Neural progenitor cell (in vitro differentiated cells): ENCODE measurements around the gene STEAP1. TPM values are rescaled to one million over a fixed set of nuclear protein-coding genes. Genes with fewer than 3 reads are reported as not detected.
"Not testable (repeated sequence)": the region's sequence is repeated elsewhere in the genome, so short reads cannot be mapped to it uniquely, and the experiment has no call there.

ENCODE experiments used
- DNase-seq: peaks from one replicate; pipeline ENCODE4 v3.0.0-alpha.2; 2016; ENCODE audit warnings: low spot score
- H2AFZ ChIP-seq: fragments of 200-600 bp; sonication (generic); replicated peaks from 2 replicates; pipeline ENCODE4 v1.6.1; 2016; ENCODE audit warnings: antibody characterized with exemption
- H3F3A ChIP-seq: fragments of 200-600 bp; sonication (generic); 2 replicates; pipeline ENCODE4 v1.6.1; 2016; ENCODE audit warnings: antibody characterized with exemption, low read depth
- H3K27ac ChIP-seq: fragments of 200-600 bp; sonication (generic); 2 replicates; pipeline ENCODE4 v1.5.1; 2016; ENCODE audit warnings: mild to moderate bottlenecking
- H3K27me3 ChIP-seq: fragments of 200-600 bp; sonication (generic); 2 replicates; pipeline ENCODE4 v1.6.1; 2016; ENCODE audit warnings: mild to moderate bottlenecking, moderate library complexity
- H3K36me3 ChIP-seq: fragments of 200-600 bp; sonication (generic); 2 replicates; pipeline ENCODE4 v1.5.1; 2016
- H3K4me1 ChIP-seq: fragments of 200-600 bp; sonication (generic); 2 replicates; pipeline ENCODE4 v1.6.1; 2016; ENCODE audit warnings: mixed run types
- H3K4me2 ChIP-seq: fragments of 200-600 bp; sonication (generic); 2 replicates; pipeline ENCODE4 v1.6.1; 2016
- H3K4me3 ChIP-seq: fragments of 200-600 bp; sonication (generic); 2 replicates; pipeline ENCODE4 v1.5.1; 2016
- H3K79me2 ChIP-seq: fragments of 200-600 bp; sonication (generic); 2 replicates; pipeline ENCODE4 v1.6.1; 2016; ENCODE audit warnings: low read depth
- H3K9ac ChIP-seq: fragments of 200-600 bp; sonication (generic); 2 replicates; pipeline ENCODE4 v1.6.1; 2016
- H3K9me3 ChIP-seq: fragments of 200-600 bp; sonication (generic); 2 replicates; pipeline ENCODE4 v1.5.1; 2016; ENCODE audit warnings: low read depth
- H4K20me1 ChIP-seq: fragments of 200-600 bp; sonication (generic); 2 replicates; pipeline ENCODE4 v1.6.1; 2016; ENCODE audit warnings: low read depth
- H3K27ac Mint-ChIP-seq: 3 replicates; pipeline ENCODE4 v1.8.0; 2021; ENCODE audit warnings: mixed read lengths
- H3K27me3 Mint-ChIP-seq: 2 replicates; pipeline ENCODE4 v1.8.0; 2022; ENCODE audit warnings: low read depth, mild to moderate bottlenecking, inconsistent platforms, moderate library complexity, mixed read lengths; ENCODE audit not compliant: insufficient read depth
- H3K36me3 Mint-ChIP-seq: 3 replicates; pipeline ENCODE4 v1.8.0; 2021; ENCODE audit warnings: mixed read lengths
- H3K4me1 Mint-ChIP-seq: 3 replicates; pipeline ENCODE4 v1.8.0; 2021; ENCODE audit warnings: mixed read lengths
- H3K4me3 Mint-ChIP-seq: 3 replicates; pipeline ENCODE4 v1.8.0; 2021; ENCODE audit warnings: mild to moderate bottlenecking, moderate library complexity, mixed read lengths
- H3K9me3 Mint-ChIP-seq: 3 replicates; pipeline ENCODE4 v1.8.0; 2020; ENCODE audit warnings: mixed read lengths
- CTCF ChIP-seq: fragments of 200-600 bp; sonication (generic); IDR thresholded peaks from 2 replicates; pipeline ENCODE4 v1.5.1; 2017; ENCODE audit warnings: antibody characterized with exemption, mild to moderate bottlenecking
- EZH2 ChIP-seq: fragments of 200-600 bp; sonication (generic); IDR thresholded peaks from 2 replicates; pipeline ENCODE4 v1.6.1; 2017; ENCODE audit warnings: antibody characterized with exemption, mild to moderate bottlenecking, moderate library complexity
- EZH2phosphoT487 ChIP-seq: fragments of 200-600 bp; sonication (generic); IDR thresholded peaks from 2 replicates; pipeline ENCODE4 v1.6.1; 2017; ENCODE audit warnings: antibody characterized with exemption
- total RNA-seq: library from RNA; depleted of rRNA; stranded (reverse); fragments of >200 nt; gene quantifications from 2 replicates; pipeline ENCODE4 v1.2.3, GENCODE V29; 2015; ENCODE audit warnings: low replicate concordance

Gene STEAP1
- total RNA-seq, 1 donor from 2014 or later: 2.3 TPM

GRCh38 chr7:90149428-90149827 lies 4.8 kb upstream of the STEAP1 start:
- H3K9ac ChIP-seq, H3K27me3 Mint-ChIP-seq, H3K36me3 Mint-ChIP-seq, H3K4me3 ChIP-seq, H3K9me3 Mint-ChIP-seq, H3K36me3 ChIP-seq, H3K27ac ChIP-seq, H3K79me2 ChIP-seq, H3K4me1 ChIP-seq, H3K4me3 Mint-ChIP-seq, H3K4me2 ChIP-seq, H3F3A ChIP-seq, H3K27me3 ChIP-seq, H3K4me1 Mint-ChIP-seq, H4K20me1 ChIP-seq, H3K9me3 ChIP-seq, H3K27ac Mint-ChIP-seq, H2AFZ ChIP-seq: not testable (repeated sequence)
- DNase-seq: peak; percentile 40
- TF ChIP-seq CTCF: peak; percentile 77

- H3K79me2 ChIP-seq, H2AFZ ChIP-seq, H3K27ac Mint-ChIP-seq, H3K36me3 ChIP-seq, H3K4me3 Mint-ChIP-seq, H3K9me3 ChIP-seq, H3K36me3 Mint-ChIP-seq, H3K27me3 Mint-ChIP-seq, DNase-seq, H3F3A ChIP-seq, H3K9me3 Mint-ChIP-seq, H3K4me1 ChIP-seq, H3K27ac ChIP-seq, H3K9ac ChIP-seq, H4K20me1 ChIP-seq, H3K4me3 ChIP-seq, H3K4me2 ChIP-seq, H3K4me1 Mint-ChIP-seq: not testable (repeated sequence)
- peaks cover 23% of the 10 kb centered on the region for H3K27me3 ChIP-seq
These were observed 2.4 kb upstream of the STEAP1 start for GRCh38 chr7:90151884-90152283.

- not testable (repeated sequence) for H3K9me3 ChIP-seq, H3K4me1 ChIP-seq, H2AFZ ChIP-seq, H3K4me3 Mint-ChIP-seq, H4K20me1 ChIP-seq, H3F3A ChIP-seq, H3K4me3 ChIP-seq, H3K27ac Mint-ChIP-seq, H3K79me2 ChIP-seq, H3K27ac ChIP-seq, H3K4me2 ChIP-seq, H3K4me1 Mint-ChIP-seq, H3K36me3 ChIP-seq, H3K36me3 Mint-ChIP-seq, H3K9ac ChIP-seq, H3K9me3 Mint-ChIP-seq, H3K27me3 Mint-ChIP-seq
- TF ChIP-seq CTCF: peak; percentile 73
- peak; percentile 49 for DNase-seq
- H3K27me3 ChIP-seq: peaks cover 23% of the 10 kb centered on the region
These were observed 1.5 kb upstream of the STEAP1 start for GRCh38 chr7:90152642-90153253.

GRCh38 chr7:90155206-90155605 lies 937 bp downstream of the STEAP1 start:
- H3K4me3 Mint-ChIP-seq: peak overlapping the region; percentile 77

GRCh38 chr7:90157331-90157730 lies 3.1 kb downstream of the STEAP1 start:
- not testable (repeated sequence) for H3K36me3 ChIP-seq, H3K27ac Mint-ChIP-seq, H3K9me3 Mint-ChIP-seq, H3K9ac ChIP-seq, H2AFZ ChIP-seq, H3K4me3 ChIP-seq, H3K4me2 ChIP-seq, H3K4me1 Mint-ChIP-seq, H3K27ac ChIP-seq, H4K20me1 ChIP-seq, H3K79me2 ChIP-seq, H3K27me3 Mint-ChIP-seq, H3K9me3 ChIP-seq, H3K36me3 Mint-ChIP-seq, DNase-seq, H3K4me3 Mint-ChIP-seq, H3K4me1 ChIP-seq, H3F3A ChIP-seq
- peaks cover 23% of the 10 kb centered on the region for H3K27me3 ChIP-seq

More at GRCh38 chr7:90155206-90155605, 937 bp downstream of the STEAP1 start:
- peaks cover 2% of the 10 kb centered on the region for H3K4me1 Mint-ChIP-seq
- no peaks in the 10 kb centered on the region for H3K79me2 ChIP-seq
- no peaks in the 10 kb centered on the region for H3K4me1 ChIP-seq
- no peak overlapping the region for H2AFZ ChIP-seq
- DNase-seq: no peak
- no peaks in the 10 kb centered on the region for H4K20me1 ChIP-seq
- H3K36me3 ChIP-seq: no peaks in the 10 kb centered on the region
- H3K27me3 Mint-ChIP-seq: peaks cover 2% of the 10 kb centered on the region
- H3F3A ChIP-seq: no peaks in the 10 kb centered on the region
- no peak overlapping the region for H3K4me2 ChIP-seq
- H3K4me3 ChIP-seq: no peak overlapping the region
- H3K9me3 ChIP-seq: no peaks in the 10 kb centered on the region
- H3K9me3 Mint-ChIP-seq: no peaks in the 10 kb centered on the region
- H3K27ac Mint-ChIP-seq: no peak overlapping the region
- H3K27ac ChIP-seq: no peak overlapping the region
- no peak overlapping the region for H3K9ac ChIP-seq
- TF ChIP-seq EZH2 (no peak), CTCF (no peak), EZH2phosphoT487 (no peak)
- H3K27me3 ChIP-seq: peaks cover 23% of the 10 kb centered on the region
- H3K36me3 Mint-ChIP-seq: no peaks in the 10 kb centered on the region

GRCh38 chr7:90157761-90158350 lies 3.6 kb downstream of the STEAP1 start:
- H3K9me3 Mint-ChIP-seq, H3K27ac ChIP-seq, H3F3A ChIP-seq, H3K9me3 ChIP-seq, H3K79me2 ChIP-seq, DNase-seq, H3K9ac ChIP-seq, H3K4me3 ChIP-seq, H3K4me2 ChIP-seq, H2AFZ ChIP-seq, H3K27ac Mint-ChIP-seq, H3K4me3 Mint-ChIP-seq, H3K4me1 Mint-ChIP-seq, H4K20me1 ChIP-seq, H3K27me3 Mint-ChIP-seq, H3K4me1 ChIP-seq, H3K36me3 ChIP-seq, H3K36me3 Mint-ChIP-seq: not testable (repeated sequence)
- H3K27me3 ChIP-seq: peaks cover 23% of the 10 kb centered on the region
